Skin epidermis (tissue), 12 donors: ENCODE data around the gene DUSP16.
A peak's percentile ranks its signal among the peaks of the same experiment; 100 is the strongest.

Experiments
- H3K27ac ChIP-seq, 21 experiments: fragments of 200-600 bp; sonication (generic) in 11 of 21; one replicate each; pipeline ENCODE4 v1.5.0; 2020; ENCODE audit warnings: mild to moderate bottlenecking in 3 of 21, inconsistent platforms in 2 of 21, moderate library complexity in 2 of 21
- H3K4me3 ChIP-seq, 7 experiments: fragments of 200-600 bp; sonication (generic) in 2 of 7; one replicate each; pipeline ENCODE4 v1.5.0; 2020; ENCODE audit warnings: inconsistent platforms in 2 of 7, mild to moderate bottlenecking in 2 of 7, moderate library complexity in 1 of 7

Gene DUSP16

GRCh38 chr12:12439636-12440035, 123.0 kb downstream of the DUSP16 start:
- H3K27ac ChIP-seq = peak overlapping the region in 8 of 21 experiments; percentile 3 to 93 (median 87)
- H3K4me3 ChIP-seq = no peak overlapping the region

GRCh38 chr12:12436831-12437345, 125.8 kb downstream of the DUSP16 start:
- no peak overlapping the region for H3K4me3 ChIP-seq
- no peak overlapping the region for H3K27ac ChIP-seq

GRCh38 chr12:12433203-12433731, 129.4 kb downstream of the DUSP16 start:
- Histone ChIP-seq H3K4me3 (no peak overlapping the region), H3K27ac (peak overlapping the region in 5 of 21 experiments; percentile 1 to 37 (median 16))

GRCh38 chr12:12432364-12432763, 130.3 kb downstream of the DUSP16 start:
- Histone ChIP-seq H3K4me3 (no peak overlapping the region), H3K27ac (peak overlapping the region in 3 of 21 experiments; percentile 36 to 69 (median 37))

- peak overlapping the region in 12 of 21 experiments; percentile 11 to 83 (median 64) for H3K27ac ChIP-seq
- no peak overlapping the region for H3K4me3 ChIP-seq
Measured at GRCh38 chr12:12428961-12429657, 133.6 kb downstream of the DUSP16 start.

- Histone ChIP-seq H3K4me3 (no peak overlapping the region), H3K27ac (peak overlapping the region in 2 of 21 experiments; percentile 8 to 11)
Measured at GRCh38 chr12:12428047-12428446, 134.6 kb downstream of the DUSP16 start.

- H3K27ac ChIP-seq = peak overlapping the region in 1 of 21 experiments; percentile 11
- H3K4me3 ChIP-seq = no peak overlapping the region
Measured at GRCh38 chr12:12427568-12427967, 135.1 kb downstream of the DUSP16 start.

GRCh38 chr12:12425616-12426015, 137.0 kb downstream of the DUSP16 start:
- Histone ChIP-seq H3K4me3 (no peak overlapping the region), H3K27ac (no peak overlapping the region)

- no peak overlapping the region for H3K27ac ChIP-seq
- no peak overlapping the region for H3K4me3 ChIP-seq
Measured at GRCh38 chr12:12425001-12425400, 137.7 kb downstream of the DUSP16 start.
